AG04449 (cell line): Measurements from ENCODE around the gene PGPEP1.
A peak's percentile ranks its signal among the peaks of the same experiment; 100 is the strongest.

Source experiments
- CTCF ChIA-PET: fragments of 350-600 bp; formaldehyde crosslinking; extraction: SDS; loops from one replicate; lab custom pipeline; 2021; ENCODE audit warnings: antibody characterized with exemption; lab: Yijun Ruan, JAX
- POLR2A ChIA-PET: fragments of 400-600, 350-600 bp; formaldehyde crosslinking; extraction: SDS; loops from one replicate; lab custom pipeline; 2020; ENCODE audit warnings: antibody characterized with exemption, inconsistent platforms; lab: Yijun Ruan, JAX
- DNase-seq: peaks from one replicate; pipeline ENCODE4 v3.0.0-alpha.2; 2010; ENCODE audit warnings: low read depth, low spot score
- H3K4me3 ChIP-seq: 2 replicates; pipeline ENCODE4 v1.5.1; 2011; ENCODE audit warnings: low read depth, mild to moderate bottlenecking, control low read depth, low read length
- TF ChIP-seq, protein P1 (sequence below): IDR thresholded peaks from one replicate; pipeline ENCODE4 v1.5.1; 2011; ENCODE audit warnings: mild to moderate bottlenecking, moderate library complexity, low read length, control low read depth, inconsistent platforms; ENCODE audit not compliant: insufficient read depth; ENCODE audit errors: missing control alignments

The PGPEP1 gene

DNA sequence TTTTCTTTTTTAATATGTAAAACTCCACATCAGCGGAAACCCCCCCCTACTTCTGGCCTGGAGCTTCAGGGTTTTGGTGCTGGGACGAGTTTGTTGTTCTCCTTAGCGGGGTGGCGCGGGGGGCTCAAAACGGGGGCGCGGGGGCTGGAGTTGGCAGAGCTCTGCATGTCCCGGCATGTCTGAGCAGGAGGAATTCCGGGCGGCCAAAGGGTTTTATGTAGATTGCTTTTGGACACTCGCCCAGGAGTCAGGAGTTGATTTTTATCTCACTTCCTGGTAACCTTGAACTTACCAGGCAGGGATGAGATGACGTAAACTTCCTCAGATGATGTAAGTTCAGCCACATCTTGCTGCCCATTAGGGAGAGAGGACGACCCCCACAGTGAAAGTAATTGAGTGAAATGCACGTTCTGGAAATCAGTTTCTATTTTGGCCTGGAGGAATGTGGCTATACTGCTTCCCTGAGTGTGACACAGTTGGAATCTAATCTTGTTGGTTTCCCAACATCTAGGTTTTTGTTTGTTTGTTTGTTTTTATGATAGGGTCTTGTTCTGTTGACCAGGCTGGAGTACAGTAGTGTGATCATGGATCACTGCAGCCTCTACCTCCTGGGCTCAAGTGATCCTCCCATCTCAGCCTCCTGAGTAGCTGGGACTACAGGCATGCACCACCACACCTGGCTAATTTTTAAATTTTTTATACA is 24.6 kb downstream of the PGPEP1 start:
- CTCF ChIA-PET: interaction anchor here (0.9 to 2.7 kb wide), 5 partner anchors 15 to 50 kb away, joined by 3 to 21 read pairs (median 3); no protein-coding TSS in a partner anchor
- POLR2A ChIA-PET: interaction anchor here (0.7 to 1.4 kb wide), 3 partner anchors 9 to 21 kb away, joined by 4 to 8 read pairs (median 6); partner anchors contain the start of gene GDF15
- H3K4me3 ChIP-seq: no peak overlapping the region

DNA sequence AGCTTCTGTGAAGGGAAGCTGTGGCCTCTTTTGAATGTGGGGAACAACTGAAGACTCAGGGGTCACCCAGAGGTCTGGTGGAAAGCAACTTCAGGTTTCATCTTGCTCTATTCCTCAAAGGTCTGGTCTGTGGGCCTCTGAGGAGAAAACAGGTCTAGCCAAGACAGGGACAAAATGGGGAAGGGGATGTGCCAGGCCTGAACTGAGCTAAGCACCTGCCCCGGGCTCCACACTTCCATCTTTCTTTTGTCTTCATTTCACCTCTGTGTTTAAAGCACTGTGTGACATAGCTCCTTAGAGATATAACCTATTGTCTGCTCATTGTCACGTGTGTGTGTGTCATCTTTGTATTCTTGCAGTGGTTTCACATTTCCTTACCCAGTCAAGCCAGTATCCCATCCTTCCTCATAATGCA is 25.6 kb downstream of the PGPEP1 start:
- ChIA-PET POLR2A (interaction anchor here (1.3 kb wide), 1 partner anchor 20 kb away, joined by 6 read pairs; the partner anchor contains the start of gene GDF15), CTCF (interaction anchor here (1.1 to 2.7 kb wide), 7 partner anchors 15 to 253 kb away, joined by 3 to 21 read pairs (median 4); partner anchors contain the start of gene GDF15)
- no peak overlapping the region for H3K4me3 ChIP-seq
- TF ChIP-seq, protein P1, sequence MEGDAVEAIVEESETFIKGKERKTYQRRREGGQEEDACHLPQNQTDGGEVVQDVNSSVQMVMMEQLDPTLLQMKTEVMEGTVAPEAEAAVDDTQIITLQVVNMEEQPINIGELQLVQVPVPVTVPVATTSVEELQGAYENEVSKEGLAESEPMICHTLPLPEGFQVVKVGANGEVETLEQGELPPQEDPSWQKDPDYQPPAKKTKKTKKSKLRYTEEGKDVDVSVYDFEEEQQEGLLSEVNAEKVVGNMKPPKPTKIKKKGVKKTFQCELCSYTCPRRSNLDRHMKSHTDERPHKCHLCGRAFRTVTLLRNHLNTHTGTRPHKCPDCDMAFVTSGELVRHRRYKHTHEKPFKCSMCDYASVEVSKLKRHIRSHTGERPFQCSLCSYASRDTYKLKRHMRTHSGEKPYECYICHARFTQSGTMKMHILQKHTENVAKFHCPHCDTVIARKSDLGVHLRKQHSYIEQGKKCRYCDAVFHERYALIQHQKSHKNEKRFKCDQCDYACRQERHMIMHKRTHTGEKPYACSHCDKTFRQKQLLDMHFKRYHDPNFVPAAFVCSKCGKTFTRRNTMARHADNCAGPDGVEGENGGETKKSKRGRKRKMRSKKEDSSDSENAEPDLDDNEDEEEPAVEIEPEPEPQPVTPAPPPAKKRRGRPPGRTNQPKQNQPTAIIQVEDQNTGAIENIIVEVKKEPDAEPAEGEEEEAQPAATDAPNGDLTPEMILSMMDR: no peak
- DNase-seq: no peak

More for the DNA sequence above, 24.6 kb downstream of the PGPEP1 start:
- peak; percentile 99 for DNase-seq
- TF ChIP-seq, protein P1: no peak

DNA sequence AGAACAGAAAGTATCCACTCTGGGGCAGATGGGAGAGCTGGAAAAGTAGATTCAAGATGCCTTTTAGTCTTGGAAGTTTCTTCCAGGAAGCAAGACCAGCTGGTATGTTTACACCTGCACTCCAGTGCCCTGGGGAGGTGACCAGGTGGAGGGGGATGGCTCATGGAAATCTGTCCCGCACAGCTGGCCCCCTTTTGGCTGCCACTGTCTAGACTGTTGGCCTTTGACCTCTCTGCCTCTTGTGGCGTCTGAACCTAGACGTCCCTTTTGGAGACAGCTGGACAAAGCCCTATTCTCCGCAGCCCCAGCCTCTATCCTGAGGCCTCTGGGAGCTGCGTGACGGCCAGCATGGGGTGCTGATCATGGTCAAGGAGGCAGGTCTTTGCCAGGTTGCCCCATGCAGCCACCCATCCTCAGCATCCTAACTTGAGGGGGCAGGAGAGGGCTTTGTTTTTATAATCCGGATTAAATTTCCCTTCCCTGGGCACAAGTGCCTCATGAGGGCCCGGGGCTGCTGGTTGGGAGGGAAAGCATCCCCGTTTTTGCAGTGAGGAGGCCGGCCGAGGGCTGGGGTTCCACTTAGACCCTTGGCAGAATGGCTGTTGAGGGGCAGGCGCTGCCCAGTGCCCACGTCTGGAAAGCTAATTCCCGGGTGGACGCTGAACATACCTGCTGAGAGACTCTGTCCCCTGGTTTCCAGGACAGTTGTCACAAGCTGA is 28.3 kb downstream of the PGPEP1 start:
- ChIA-PET CTCF (interaction anchor here (1.2 to 1.5 kb wide), 3 partner anchors 21 to 33 kb away, joined by 3 to 6 read pairs (median 4); no protein-coding TSS in a partner anchor), POLR2A (interaction anchor here (1.3 to 1.8 kb wide), 2 partner anchors 50 to 87 kb away, joined by 5 to 6 read pairs; partner anchors contain the start of genes JUND and SSBP4)

DNA sequence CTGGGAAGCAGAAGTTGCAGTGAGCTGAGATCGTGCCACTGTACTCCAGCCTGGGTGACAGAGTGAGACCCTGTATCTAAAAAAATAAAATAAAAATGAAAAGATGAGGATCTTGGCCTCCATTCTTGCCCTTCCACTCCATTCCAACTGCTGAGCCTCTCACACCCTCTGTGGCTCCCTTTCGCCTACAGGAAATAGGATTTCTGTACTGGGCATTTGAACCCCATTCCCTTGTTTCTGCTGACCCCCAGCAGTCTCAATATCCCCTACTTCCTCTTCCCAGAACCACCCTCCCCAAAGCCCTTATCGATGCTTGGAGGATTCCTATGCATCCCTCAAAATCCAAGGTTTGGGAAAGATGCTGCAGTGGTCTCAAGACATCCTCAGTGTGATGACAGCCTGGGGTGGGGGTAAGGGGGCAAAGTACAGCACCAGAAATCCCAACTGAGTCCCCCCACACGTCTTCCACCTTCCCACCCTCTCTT is 33.1 kb downstream of the PGPEP1 start:
- TF ChIP-seq, protein P1: no peak
- ChIA-PET POLR2A (interaction anchor here (0.6 to 2.7 kb wide), 4 partner anchors 9 to 51 kb away, joined by 3 to 17 read pairs (median 4); partner anchors contain the start of gene GDF15), CTCF (interaction anchor here (1.2 to 2.1 kb wide), 4 partner anchors 13 to 34 kb away, joined by 3 to 18 read pairs (median 3); partner anchors contain the start of gene GDF15)
- DNase-seq: no peak
- H3K4me3 ChIP-seq: no peak overlapping the region

More for the DNA sequence above, 28.3 kb downstream of the PGPEP1 start:
- TF ChIP-seq, protein P1: no peak
- no peak for DNase-seq
- H3K4me3 ChIP-seq: no peak overlapping the region

DNA sequence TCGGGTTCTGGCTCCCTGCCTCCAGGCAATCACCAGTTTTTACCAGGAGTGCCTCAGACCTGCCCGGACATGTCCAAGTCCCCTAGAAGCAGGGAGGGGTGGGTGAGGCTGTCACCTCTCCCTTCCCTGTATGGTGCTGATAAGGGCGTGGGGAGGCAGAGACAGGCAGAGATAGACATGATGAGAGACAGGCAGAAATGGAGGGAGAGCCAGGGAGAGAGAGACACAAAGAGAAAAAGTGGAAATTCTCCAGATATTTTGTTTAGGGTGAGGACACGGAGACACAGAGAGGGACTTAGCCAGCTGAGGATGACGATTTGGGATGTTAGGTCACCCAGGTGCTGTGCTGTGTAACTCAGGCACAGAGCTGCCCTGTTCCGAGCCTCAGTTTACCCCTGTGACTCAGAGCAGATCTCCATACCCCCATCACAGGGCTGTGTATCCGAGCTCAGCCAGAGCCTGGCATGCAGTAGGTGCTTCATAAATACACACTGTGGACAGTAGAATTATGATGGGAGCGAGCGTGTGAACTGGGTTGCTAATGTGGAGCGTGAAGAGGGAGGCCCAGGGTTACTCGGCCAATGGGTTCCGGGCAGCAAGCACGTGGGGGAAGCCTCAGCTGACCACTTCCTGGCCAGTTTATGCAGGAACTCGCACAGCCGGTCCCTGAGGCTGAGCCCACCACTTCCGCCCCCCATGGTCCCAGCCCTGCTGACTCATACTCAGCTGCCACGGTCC is 33.7 kb downstream of the PGPEP1 start:
- no peak overlapping the region for H3K4me3 ChIP-seq
- TF ChIP-seq, protein P1: no peak
- POLR2A ChIA-PET: interaction anchor here (0.6 to 2.7 kb wide), 4 partner anchors 10 to 52 kb away, joined by 3 to 17 read pairs (median 4); partner anchors contain the start of gene GDF15
- CTCF ChIA-PET: interaction anchor here (0.7 to 2.1 kb wide), 4 partner anchors 12 to 95 kb away, joined by 3 to 18 read pairs (median 3); partner anchors contain the start of gene GDF15
- DNase-seq: peak; percentile 91
